ENCODE results near the gene PHC2. TPM values are rescaled to one million over a fixed set of nuclear protein-coding genes. Genes with fewer than 3 reads are reported as not detected.

PHC2 gene
- total RNA-seq, 1 experiment from 2014 or later, result 176 TPM

GRCh38 chr1:33306653-33307493 is 124.0 kb downstream of the PHC2 start:
- Histone ChIP-seq H3K9me3 (ENCODE audit: control insufficient read depth in 1 of 2, insufficient read depth in 1 of 2, low read depth in 1 of 2, low read length in 2 of 2) (no peaks in the 10 kb centered on the region), H3K27ac (ENCODE audit: low read depth, low read length) (no peak overlapping the region), H3K9ac (ENCODE audit: low read length) (no peak overlapping the region), H3K79me2 (ENCODE audit: insufficient read depth, low read length) (no peaks in the 10 kb centered on the region), H2AFZ (ENCODE audit: low read depth, low read length, poor library complexity, severe bottlenecking) (no peak overlapping the region), H3K4me2 (ENCODE audit: low read length) (no peak overlapping the region), H3K27me3 (ENCODE audit: insufficient read depth, low read length) (no peaks in the 10 kb centered on the region), H3K36me3 (ENCODE audit: control insufficient read depth in 1 of 2, insufficient read depth in 2 of 2, low read length in 2 of 2) (no peaks in the 10 kb centered on the region), H3K4me1 (ENCODE audit: control insufficient read depth in 1 of 2, insufficient read depth in 2 of 2, low read length in 2 of 2) (no peaks in the 10 kb centered on the region), H3K4me3 (replicated peaks in 1 of 2; ENCODE audit: low read depth in 1 of 2, low read length in 2 of 2) (no peak overlapping the region), H4K20me1 (ENCODE audit: insufficient read depth) (no peaks in the 10 kb centered on the region), H3K9me2 (ENCODE audit: insufficient read depth) (no peaks in the 10 kb centered on the region)
- TF ChIP-seq POLR2AphosphoS5 (IDR thresholded peaks at IDR 0.05; ENCODE audit: low read depth, low read length) (no peak), ZNF274 (IDR thresholded peaks at IDR 0.05; ENCODE audit: low read depth, low read length) (no peak), ZBTB33 (IDR thresholded peaks at IDR 0.05; ENCODE audit: extremely low read depth, insufficient replicate concordance, low read length) (no peak), JUND (IDR thresholded peaks at IDR 0.05) (no peak), REST (IDR thresholded peaks at IDR 0.05; ENCODE audit: low read depth) (no peak), FOSL1 (IDR thresholded peaks at IDR 0.05; ENCODE audit: low read depth) (no peak), MAX (IDR thresholded peaks at IDR 0.05) (no peak), RAD21 (IDR thresholded peaks at IDR 0.05; ENCODE audit: low read depth) (no peak), ATF3 (IDR thresholded peaks at IDR 0.05) (no peak), ZFX (IDR thresholded peaks at IDR 0.05) (no peak), CTCF (IDR thresholded peaks at IDR 0.05 in 2 of 3, conservative IDR thresholded peaks at IDR 0.05 in 1 of 3; ENCODE audit: borderline replicate concordance in 1 of 3, insufficient read depth in 1 of 3, low read depth in 2 of 3, low read length in 2 of 3) (no peak), CBX3 (IDR thresholded peaks at IDR 0.05; ENCODE audit: low read depth) (no peak)
- POLR2A ChIA-PET, result no interaction called here
- BruUV-seq (replicated peaks), result no TSS peak
- no peak for ATAC-seq
- CTCF ChIA-PET, result interaction anchor here (0.6 kb wide), 1 partner anchor 11 kb away, joined by 3 read pairs; no protein-coding TSS in a partner anchor
- DNase-seq (ENCODE audit: low read depth, low spot score), result no peak
- intact Hi-C loops (cut with micrococcal nuclease), result no loop called here
- RAD21 ChIA-PET (ENCODE audit: low non-redundant PET in 1 of 2, low total read pairs in 2 of 2, uncharacterized antibody in 2 of 2, unreplicated experiment in 2 of 2), result no interaction called here

Measured in HCT116 (cell line).